ENCODE measurements around the gene ERGIC1. TPM values are rescaled to one million over a fixed set of nuclear protein-coding genes. Genes with fewer than 3 reads are reported as not detected.

Gene ERGIC1
- total RNA-seq, 2 experiments from 2014 or later, result 30.9 to 34.7 TPM

DNA sequence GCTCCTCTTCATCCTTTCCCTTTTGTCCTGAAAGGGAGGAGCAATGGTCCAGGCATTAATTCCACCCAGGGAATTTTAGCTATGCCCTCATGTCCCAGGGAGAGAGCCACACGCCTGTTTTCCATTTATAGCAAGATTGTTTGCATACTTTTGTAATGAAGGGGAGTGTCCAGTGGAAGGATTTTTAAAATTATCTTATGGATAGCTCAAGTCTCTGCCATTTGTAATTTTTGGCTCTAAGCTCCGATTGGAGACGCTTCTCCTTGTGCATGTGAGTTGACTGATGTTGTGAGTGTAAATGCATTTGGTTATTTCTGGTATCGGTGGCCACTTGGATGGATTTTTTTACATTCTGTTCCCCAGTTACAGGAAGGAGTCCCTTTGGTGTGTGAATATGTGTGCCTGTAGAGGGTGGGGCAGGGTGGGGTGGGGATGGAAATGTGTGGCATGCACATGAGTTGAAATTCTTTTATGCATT is 118.0 kb downstream of the ERGIC1 start:
- H3K27ac Mint-ChIP-seq, result no peak overlapping the region
- H3K27me3 Mint-ChIP-seq, result no peaks in the 10 kb centered on the region
- DNase-seq (no peak), ATAC-seq (no peak)
- no peaks in the 10 kb centered on the region for H3K9me3 Mint-ChIP-seq (ENCODE audit: low read depth)
- CTCF ChIA-PET, result no interaction called here
- H3K4me1 Mint-ChIP-seq, result no peaks in the 10 kb centered on the region
- H3K4me3 Mint-ChIP-seq, result no peak overlapping the region
- H3K36me3 Mint-ChIP-seq, result no peaks in the 10 kb centered on the region

GRCh38 chr5:172953776-172954675 is 120.0 kb downstream of the ERGIC1 start:
- no peak for ATAC-seq
- CTCF ChIA-PET, result interaction anchor here (0.6 to 2.2 kb wide), 4 partner anchors 21 to 239 kb away, joined by 3 to 6 read pairs (median 4); no protein-coding TSS in a partner anchor
- Mint-ChIP-seq H3K36me3 (no peaks in the 10 kb centered on the region), H3K4me3 (no peak overlapping the region), H3K9me3 (ENCODE audit: low read depth) (no peaks in the 10 kb centered on the region), H3K27me3 (peaks cover 3% of the 10 kb centered on the region), H3K4me1 (peaks cover 3% of the 10 kb centered on the region), H3K27ac (no peak overlapping the region)
- DNase-seq, result no peak

GRCh38 chr5:172954751-172955159 is 120.7 kb downstream of the ERGIC1 start:
- H3K4me3 Mint-ChIP-seq, result no peak overlapping the region
- H3K9me3 Mint-ChIP-seq (ENCODE audit: low read depth), result no peaks in the 10 kb centered on the region
- CTCF ChIA-PET, result interaction anchor here (2.2 kb wide), 1 partner anchor 240 kb away, joined by 6 read pairs; no protein-coding TSS in a partner anchor
- peaks cover 7% of the 10 kb centered on the region for H3K4me1 Mint-ChIP-seq
- no peak overlapping the region for H3K27ac Mint-ChIP-seq
- DNase-seq (no peak), ATAC-seq (no peak)
- H3K27me3 Mint-ChIP-seq, result peaks cover 3% of the 10 kb centered on the region
- no peaks in the 10 kb centered on the region for H3K36me3 Mint-ChIP-seq

DNA sequence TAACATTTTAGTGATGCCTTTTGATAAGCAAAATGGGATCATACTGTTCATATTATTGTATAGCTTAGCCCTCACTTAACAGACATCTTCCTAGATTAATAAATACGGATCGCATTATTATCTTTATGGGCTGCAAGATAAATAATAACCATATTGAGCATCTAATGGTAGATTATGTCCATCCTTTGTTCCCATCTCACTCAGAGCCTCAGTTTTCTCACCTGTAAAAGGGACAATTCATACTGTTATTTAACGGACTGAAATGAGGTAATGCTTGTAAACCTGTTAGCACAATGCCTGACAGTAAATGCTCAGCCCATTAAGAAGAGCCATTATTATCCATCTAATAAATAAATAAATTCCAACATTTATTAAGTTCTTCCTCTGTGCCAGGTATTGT is 122.2 kb downstream of the ERGIC1 start:
- Mint-ChIP-seq H3K27me3 (peaks cover 3% of the 10 kb centered on the region), H3K27ac (no peak overlapping the region)
- CTCF ChIA-PET, result no interaction called here

DNA sequence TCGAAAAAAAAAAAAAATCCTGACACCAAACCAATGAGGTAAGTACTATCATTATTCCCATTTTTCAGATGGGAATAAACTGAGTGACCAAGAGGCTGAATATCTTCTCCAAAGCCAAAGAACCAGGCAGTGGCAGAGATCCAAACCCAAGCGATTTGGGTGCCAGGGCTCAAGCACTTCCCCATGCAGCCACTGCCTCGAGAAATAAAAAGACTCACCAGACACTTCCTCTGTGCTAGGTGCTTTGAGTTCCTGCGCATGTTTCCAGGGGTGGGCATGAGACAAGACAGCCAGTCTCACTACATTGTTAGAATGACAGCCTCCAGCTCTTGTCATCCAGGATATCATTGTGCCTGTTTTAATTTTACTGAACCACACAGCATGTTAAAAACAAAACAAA is 122.9 kb downstream of the ERGIC1 start:
- H3K27ac Mint-ChIP-seq, result no peak overlapping the region
- H3K4me3 Mint-ChIP-seq, result no peak overlapping the region
- peaks cover 3% of the 10 kb centered on the region for H3K27me3 Mint-ChIP-seq
- H3K4me1 Mint-ChIP-seq, result peaks cover 22% of the 10 kb centered on the region
- H3K36me3 Mint-ChIP-seq, result peaks cover 8% of the 10 kb centered on the region
- DNase-seq (no peak), ATAC-seq (no peak)
- CTCF ChIA-PET, result no interaction called here
- H3K9me3 Mint-ChIP-seq (ENCODE audit: low read depth), result no peaks in the 10 kb centered on the region

More for the DNA sequence above, 122.2 kb downstream of the ERGIC1 start:
- no peak for ATAC-seq
- Mint-ChIP-seq H3K4me3 (no peak overlapping the region), H3K4me1 (peaks cover 17% of the 10 kb centered on the region), H3K36me3 (peaks cover 3% of the 10 kb centered on the region), H3K9me3 (ENCODE audit: low read depth) (no peaks in the 10 kb centered on the region)
- DNase-seq, result no peak

- Mint-ChIP-seq H3K4me1 (peaks cover 22% of the 10 kb centered on the region), H3K36me3 (peaks cover 9% of the 10 kb centered on the region), H3K9me3 (ENCODE audit: low read depth) (no peaks in the 10 kb centered on the region), H3K27ac (no peak overlapping the region), H3K4me3 (peak overlapping the region; percentile 17), H3K27me3 (peaks cover 3% of the 10 kb centered on the region)
- CTCF ChIA-PET, result no interaction called here
- no peak for DNase-seq
- no peak for ATAC-seq
These were observed 123.4 kb downstream of the ERGIC1 start for GRCh38 chr5:172957458-172957857.

GRCh38 chr5:172958331-172959046 is 124.4 kb downstream of the ERGIC1 start:
- DNase-seq (peak; percentile 71), ATAC-seq (peak; percentile 77)
- H3K36me3 Mint-ChIP-seq, result peaks cover 9% of the 10 kb centered on the region
- peak overlapping the region; percentile 95 for H3K27ac Mint-ChIP-seq
- H3K27me3 Mint-ChIP-seq, result peaks cover 3% of the 10 kb centered on the region
- H3K4me1 Mint-ChIP-seq, result peaks cover 22% of the 10 kb centered on the region
- CTCF ChIA-PET, result interaction anchor here (0.7 to 2.8 kb wide), 17 partner anchors 10 to 658 kb away, joined by 3 to 28 read pairs (median 5); partner anchors contain the start of genes ATP6V0E1, BNIP1, BOD1 and DUSP1
- no peaks in the 10 kb centered on the region for H3K9me3 Mint-ChIP-seq (ENCODE audit: low read depth)
- peak overlapping the region; percentile 92 for H3K4me3 Mint-ChIP-seq

DNA sequence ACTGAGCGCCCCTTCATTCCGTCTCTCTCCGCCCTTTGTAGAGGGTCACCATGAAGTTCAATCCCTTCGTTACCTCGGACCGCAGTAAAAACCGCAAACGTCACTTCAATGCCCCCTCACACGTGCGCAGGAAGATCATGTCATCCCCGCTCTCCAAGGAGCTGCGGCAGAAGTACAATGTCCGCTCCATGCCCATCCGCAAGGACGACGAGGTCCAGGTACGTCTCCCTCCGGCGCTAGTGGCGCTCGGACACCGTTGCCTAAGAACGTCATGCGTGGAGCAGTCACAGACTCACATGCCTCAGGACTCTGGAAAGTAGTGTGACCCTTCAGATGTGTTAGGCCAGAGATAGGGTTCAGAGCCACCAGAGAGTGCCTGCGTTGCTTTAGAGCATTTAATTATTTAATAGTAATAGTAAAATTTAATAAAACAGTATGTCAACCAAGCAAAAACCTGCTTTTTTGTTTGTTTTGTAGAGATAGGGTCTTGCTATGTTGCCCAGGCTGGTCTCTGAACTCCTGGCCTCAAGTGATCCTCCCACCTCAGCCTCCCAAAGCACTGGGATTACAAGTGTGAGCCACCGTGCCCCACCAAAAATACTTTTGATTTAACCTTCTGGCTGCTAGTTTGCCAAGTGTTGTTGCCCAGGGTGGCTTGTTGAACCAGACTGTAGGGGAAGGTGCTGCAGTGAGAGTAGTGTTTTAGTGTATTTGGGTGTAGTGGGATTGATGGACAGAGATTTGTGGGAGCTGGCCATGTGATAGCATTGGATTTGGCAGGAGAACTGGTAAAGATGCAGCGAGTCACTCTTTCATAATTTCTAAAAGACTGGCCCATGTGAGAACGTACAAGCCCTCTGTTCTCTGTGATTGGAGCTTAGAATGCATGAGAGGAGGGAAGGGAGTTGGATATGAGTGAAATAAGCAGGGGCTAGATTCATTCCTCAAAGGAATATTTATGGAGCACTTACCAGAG is 126.1 kb downstream of the ERGIC1 start:
- peaks cover 3% of the 10 kb centered on the region for H3K27me3 Mint-ChIP-seq
- peaks cover 22% of the 10 kb centered on the region for H3K4me1 Mint-ChIP-seq
- H3K9me3 Mint-ChIP-seq (ENCODE audit: low read depth), result no peaks in the 10 kb centered on the region
- H3K4me3 Mint-ChIP-seq, result peak overlapping the region; percentile 92
- H3K27ac Mint-ChIP-seq, result peak overlapping the region; percentile 95
- DNase-seq (peak; percentile 49), ATAC-seq (peak; percentile 1)
- peaks cover 11% of the 10 kb centered on the region for H3K36me3 Mint-ChIP-seq
- CTCF ChIA-PET, result interaction anchor here (0.7 to 2.8 kb wide), 20 partner anchors 9 to 1553 kb away, joined by 3 to 28 read pairs (median 4); partner anchors contain the start of genes ATP6V0E1, BNIP1 and DUSP1

GRCh38 chr5:172969921-172970320 is 135.9 kb downstream of the ERGIC1 start:
- H3K27ac Mint-ChIP-seq, result no peak overlapping the region
- CTCF ChIA-PET, result interaction anchor here (2.1 kb wide), 1 partner anchor 11 kb away, joined by 10 read pairs; the partner anchor contains the start of gene RPL26L1
- no peaks in the 10 kb centered on the region for H3K9me3 Mint-ChIP-seq (ENCODE audit: low read depth)
- H3K4me1 Mint-ChIP-seq, result no peaks in the 10 kb centered on the region
- no peaks in the 10 kb centered on the region for H3K27me3 Mint-ChIP-seq
- H3K4me3 Mint-ChIP-seq, result no peak overlapping the region
- ATAC-seq (no peak), DNase-seq (no peak)
- H3K36me3 Mint-ChIP-seq, result peaks cover 12% of the 10 kb centered on the region

- no peaks in the 10 kb centered on the region for H3K9me3 Mint-ChIP-seq (ENCODE audit: low read depth)
- DNase-seq (no peak), ATAC-seq (no peak)
- H3K4me1 Mint-ChIP-seq, result no peaks in the 10 kb centered on the region
- H3K27ac Mint-ChIP-seq, result no peak overlapping the region
- peaks cover 4% of the 10 kb centered on the region for H3K27me3 Mint-ChIP-seq
- CTCF ChIA-PET, result interaction anchor here (0.8 to 1.7 kb wide), 2 partner anchors 11 to 265 kb away, joined by 3 to 4 read pairs; no protein-coding TSS in a partner anchor
- H3K36me3 Mint-ChIP-seq, result peaks cover 12% of the 10 kb centered on the region
- no peak overlapping the region for H3K4me3 Mint-ChIP-seq
These were observed 137.4 kb downstream of the ERGIC1 start for GRCh38 chr5:172971482-172971881.

GRCh38 chr5:172972552-172972951 is 138.5 kb downstream of the ERGIC1 start:
- Mint-ChIP-seq H3K4me3 (no peak overlapping the region), H3K27me3 (peaks cover 7% of the 10 kb centered on the region), H3K9me3 (ENCODE audit: low read depth) (no peaks in the 10 kb centered on the region), H3K4me1 (no peaks in the 10 kb centered on the region), H3K27ac (no peak overlapping the region), H3K36me3 (peaks cover 12% of the 10 kb centered on the region)
- DNase-seq (no peak), ATAC-seq (no peak)
- CTCF ChIA-PET, result interaction anchor here (0.8 to 1.7 kb wide), 6 partner anchors 9 to 275 kb away, joined by 3 to 6 read pairs (median 4); partner anchors contain the start of genes ATP6V0E1, BNIP1 and RPL26L1

Data from activated CD8-positive, alpha-beta memory T cell treated with anti-CD3 and anti-CD28 coated beads, Interleukin-2, amount 10 ng/mL, durations not matched to agents 7 days and 5 days (primary cell).